Rectal smooth muscle tissue (tissue), 1 donor: Measurements from ENCODE around the gene RASD1.

ENCODE experiments used
- H3K27ac ChIP-seq: one replicate; pipeline ENCODE4 v1.7.0; 2013; ENCODE audit warnings: low read depth, low read length, inconsistent platforms
- H3K27me3 ChIP-seq: one replicate; pipeline ENCODE4 v1.7.0; 2013; ENCODE audit warnings: low read length; ENCODE audit not compliant: control insufficient read depth, insufficient read depth
- H3K36me3 ChIP-seq: one replicate; pipeline ENCODE4 v1.7.0; 2013; ENCODE audit warnings: low read length; ENCODE audit not compliant: control insufficient read depth, insufficient read depth
- H3K4me1 ChIP-seq: one replicate; pipeline ENCODE4 v1.7.0; 2013; ENCODE audit warnings: low read length; ENCODE audit not compliant: control insufficient read depth, insufficient read depth
- H3K4me3 ChIP-seq: one replicate; pipeline ENCODE4 v1.7.0; 2013; ENCODE audit warnings: low read length
- H3K9ac ChIP-seq: one replicate; pipeline ENCODE4 v1.7.0; 2013; ENCODE audit warnings: low read length

Gene RASD1, protein sequence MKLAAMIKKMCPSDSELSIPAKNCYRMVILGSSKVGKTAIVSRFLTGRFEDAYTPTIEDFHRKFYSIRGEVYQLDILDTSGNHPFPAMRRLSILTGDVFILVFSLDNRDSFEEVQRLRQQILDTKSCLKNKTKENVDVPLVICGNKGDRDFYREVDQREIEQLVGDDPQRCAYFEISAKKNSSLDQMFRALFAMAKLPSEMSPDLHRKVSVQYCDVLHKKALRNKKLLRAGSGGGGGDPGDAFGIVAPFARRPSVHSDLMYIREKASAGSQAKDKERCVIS

DNA sequence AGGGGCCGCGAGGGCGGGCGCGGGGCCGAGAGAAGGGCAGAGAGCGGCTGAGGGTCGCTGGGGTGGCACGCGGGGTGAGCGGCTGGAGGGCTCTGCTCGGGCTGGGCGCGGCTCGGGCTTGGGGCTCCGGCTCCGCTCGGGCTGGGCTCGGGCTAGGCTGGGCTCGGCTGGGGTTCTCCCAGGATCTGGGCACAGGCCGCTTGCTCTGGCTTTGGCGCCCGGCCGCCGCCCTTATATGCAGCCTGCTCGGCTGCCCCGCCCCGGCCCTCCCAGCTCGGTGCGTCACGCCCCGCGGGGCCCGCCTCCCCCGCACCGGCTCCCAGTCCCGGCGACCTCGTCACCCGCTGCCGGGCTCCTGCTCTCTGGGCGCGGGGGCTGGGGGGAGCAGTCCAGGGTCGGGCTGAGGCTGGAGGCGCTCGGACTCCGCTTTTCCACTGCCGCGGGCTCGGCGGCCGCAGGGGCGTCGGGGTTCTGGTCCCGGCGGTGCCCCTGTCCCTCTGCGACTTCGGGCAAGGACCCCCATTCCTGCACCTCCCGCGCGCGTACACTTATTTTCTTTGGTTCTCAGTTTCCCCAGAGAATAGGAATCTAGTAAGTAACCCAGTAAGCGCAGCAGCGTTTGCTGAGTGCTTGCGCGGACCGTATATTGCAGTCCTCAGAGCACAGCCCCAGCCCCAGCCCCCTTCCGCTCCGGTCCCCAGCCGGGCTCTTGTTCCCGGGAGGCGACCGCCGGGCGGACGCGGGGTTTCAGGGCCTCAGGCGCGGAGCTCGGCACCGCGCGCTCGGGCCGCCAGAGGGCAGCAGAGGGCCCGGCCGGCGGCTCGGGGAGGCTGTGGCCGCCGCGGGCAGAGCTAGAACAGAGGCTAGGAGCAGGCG is at the start of gene RASD1:
Gene RASD1, minus strand, starts transcription at position 207 of the 876 bp plus-strand sequence. CDS start 214 bp downstream, outside the sequence.
- peak within 1 kb of the TSS; percentile 75 for H3K4me3 ChIP-seq
- H3K27me3 ChIP-seq, result no peaks in the 10 kb centered on the region
- H3K9ac ChIP-seq, result no peak within 1 kb of the TSS
- H3K36me3 ChIP-seq, result peaks cover 5% of the 10 kb centered on the region
- H3K4me1 ChIP-seq, result no peaks in the 10 kb centered on the region
- peak within 1 kb of the TSS; percentile 64 for H3K27ac ChIP-seq

- no peak overlapping the region for H3K4me3 ChIP-seq
- no peak overlapping the region for H3K9ac ChIP-seq
- no peak overlapping the region for H3K27ac ChIP-seq
- H3K27me3 ChIP-seq, result no peaks in the 10 kb centered on the region
- H3K4me1 ChIP-seq, result no peaks in the 10 kb centered on the region
- H3K36me3 ChIP-seq, result no peaks in the 10 kb centered on the region
Observed at GRCh38 chr17:17545984-17546383, 49.8 kb upstream of the RASD1 start.

GRCh38 chr17:17545031-17545820 is 49.0 kb upstream of the RASD1 start:
- Histone ChIP-seq H3K27me3 (no peaks in the 10 kb centered on the region), H3K36me3 (no peaks in the 10 kb centered on the region), H3K9ac (no peak overlapping the region), H3K4me1 (no peaks in the 10 kb centered on the region), H3K4me3 (no peak overlapping the region), H3K27ac (no peak overlapping the region)

DNA sequence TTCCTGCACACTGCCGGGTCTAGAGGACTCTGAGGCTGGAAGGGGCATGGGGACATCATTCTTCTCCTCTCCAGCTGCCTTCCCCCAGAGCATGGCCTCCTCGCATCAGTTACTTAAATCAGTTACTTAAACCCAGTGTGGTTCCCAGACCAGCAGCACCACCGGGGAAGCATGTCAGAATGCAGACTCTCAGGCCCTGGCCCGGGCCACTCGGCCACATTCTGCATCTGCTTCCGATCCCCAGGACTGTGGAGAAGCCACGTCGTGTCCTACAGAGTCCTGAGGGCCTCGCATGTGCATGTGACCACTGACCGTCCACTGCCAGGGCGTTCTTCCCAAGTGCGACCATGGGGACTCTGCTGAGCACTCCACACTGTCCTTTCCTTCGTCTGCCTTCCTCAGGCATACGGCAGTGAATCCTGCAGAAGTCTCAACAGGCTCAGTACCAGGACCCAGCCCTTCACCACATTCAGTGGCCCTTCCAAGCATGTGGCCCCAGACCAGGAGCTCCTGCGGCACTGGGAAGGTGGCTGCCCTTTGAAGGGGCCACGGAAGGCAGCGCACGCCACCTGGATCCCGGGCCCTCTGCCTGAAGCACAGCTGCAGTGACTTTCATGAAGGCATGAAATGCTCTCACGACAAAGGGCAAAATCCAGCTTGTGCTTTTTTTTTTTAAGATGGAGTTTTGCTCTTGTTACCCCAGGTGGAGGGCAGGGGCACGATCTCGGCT is 46.9 kb upstream of the RASD1 start:
- no peak overlapping the region for H3K27ac ChIP-seq

DNA sequence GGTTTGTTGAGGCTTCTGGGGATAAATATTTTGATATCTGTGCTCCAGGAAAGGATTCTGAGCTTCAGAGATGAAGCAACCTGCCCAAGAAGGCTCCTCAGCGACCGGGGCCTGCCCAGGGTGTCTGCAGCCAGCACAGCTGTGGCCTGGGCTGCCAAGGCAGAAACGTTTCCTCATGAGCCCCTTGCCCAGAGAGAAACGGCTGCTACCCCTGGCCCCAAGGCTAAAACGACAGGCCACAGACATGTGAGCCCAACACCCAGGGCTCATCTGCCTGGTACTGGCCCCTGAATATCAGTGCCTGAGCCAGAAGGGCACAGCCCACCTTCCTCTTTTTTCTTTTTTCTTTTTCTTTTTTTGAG is 45.4 kb upstream of the RASD1 start:
- Histone ChIP-seq H3K4me3 (no peak overlapping the region), H3K9ac (no peak overlapping the region), H3K36me3 (no peaks in the 10 kb centered on the region), H3K27ac (no peak overlapping the region), H3K27me3 (no peaks in the 10 kb centered on the region), H3K4me1 (no peaks in the 10 kb centered on the region)

More for the DNA sequence above, 46.9 kb upstream of the RASD1 start:
- no peaks in the 10 kb centered on the region for H3K36me3 ChIP-seq
- no peak overlapping the region for H3K9ac ChIP-seq
- no peaks in the 10 kb centered on the region for H3K27me3 ChIP-seq
- no peaks in the 10 kb centered on the region for H3K4me1 ChIP-seq
- no peak overlapping the region for H3K4me3 ChIP-seq

DNA sequence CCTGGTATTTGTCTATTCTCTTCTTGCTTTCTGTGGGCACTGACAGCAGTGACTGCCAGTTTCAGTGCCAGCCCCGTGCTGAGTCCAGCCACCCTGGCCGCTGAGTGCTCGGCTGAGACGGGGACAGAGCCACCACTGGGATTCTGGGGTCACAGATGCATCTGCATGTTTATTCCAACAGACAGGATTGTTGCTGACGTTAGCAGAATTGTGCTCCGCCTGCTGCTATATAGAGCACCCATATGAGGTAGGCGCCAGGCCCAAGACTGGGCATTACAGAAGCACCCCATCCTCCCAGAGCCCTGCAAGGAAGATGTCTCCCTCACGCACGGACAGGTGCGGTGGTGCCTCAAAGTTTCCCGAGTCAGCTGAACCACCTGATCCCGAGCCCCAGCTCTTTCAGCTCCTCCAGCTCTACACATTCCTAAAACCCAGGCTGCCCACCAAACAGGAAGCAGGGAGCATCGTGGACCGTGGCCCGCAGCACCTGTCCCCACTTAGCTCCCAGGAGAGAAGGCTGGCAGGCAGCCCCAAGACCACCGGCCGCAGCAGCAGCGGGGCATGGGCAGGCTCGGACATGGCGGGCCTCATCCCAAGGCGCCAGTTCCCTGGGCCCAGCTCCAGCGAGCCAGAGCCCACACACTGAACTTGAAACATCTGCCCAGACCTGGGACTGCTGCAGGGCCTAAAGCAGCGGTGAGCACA is 44.9 kb upstream of the RASD1 start:
- Histone ChIP-seq H3K27me3 (no peaks in the 10 kb centered on the region), H3K4me1 (peaks cover 5% of the 10 kb centered on the region), H3K9ac (no peak overlapping the region), H3K4me3 (no peak overlapping the region), H3K36me3 (no peaks in the 10 kb centered on the region), H3K27ac (no peak overlapping the region)

DNA sequence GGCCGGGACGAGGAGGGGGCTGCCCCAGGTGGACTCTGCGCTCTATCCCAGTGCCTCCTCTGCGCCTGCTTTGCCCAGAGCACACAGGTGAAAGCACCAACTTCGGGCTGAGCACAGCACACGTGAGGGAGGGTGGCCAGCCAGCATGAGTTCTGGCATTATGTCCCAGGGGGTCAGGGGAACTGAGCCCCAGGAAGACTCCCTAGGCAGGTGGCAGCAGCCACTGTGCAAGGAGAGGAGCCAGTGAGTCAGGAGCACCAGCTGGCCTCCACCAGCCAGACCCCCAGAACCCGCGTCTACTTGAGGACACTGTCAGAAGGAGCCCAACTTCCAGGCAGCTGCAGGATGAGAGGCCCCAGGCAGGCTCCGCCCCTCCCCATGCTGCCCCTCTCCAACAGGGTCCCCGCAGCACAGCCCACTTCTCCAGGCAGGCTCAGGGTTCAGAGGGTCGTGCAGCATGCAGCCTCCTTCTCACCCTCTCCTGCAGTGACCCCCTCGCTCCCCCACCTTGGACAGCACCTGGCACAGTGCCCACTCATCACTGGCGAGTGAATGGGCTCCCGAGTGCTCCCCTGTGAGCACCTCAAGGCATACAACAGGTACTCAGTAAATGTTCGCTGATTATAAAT is 44.2 kb upstream of the RASD1 start:
- Histone ChIP-seq H3K4me1 (peaks cover 8% of the 10 kb centered on the region), H3K27me3 (no peaks in the 10 kb centered on the region), H3K27ac (no peak overlapping the region), H3K36me3 (no peaks in the 10 kb centered on the region), H3K9ac (no peak overlapping the region), H3K4me3 (no peak overlapping the region)

DNA sequence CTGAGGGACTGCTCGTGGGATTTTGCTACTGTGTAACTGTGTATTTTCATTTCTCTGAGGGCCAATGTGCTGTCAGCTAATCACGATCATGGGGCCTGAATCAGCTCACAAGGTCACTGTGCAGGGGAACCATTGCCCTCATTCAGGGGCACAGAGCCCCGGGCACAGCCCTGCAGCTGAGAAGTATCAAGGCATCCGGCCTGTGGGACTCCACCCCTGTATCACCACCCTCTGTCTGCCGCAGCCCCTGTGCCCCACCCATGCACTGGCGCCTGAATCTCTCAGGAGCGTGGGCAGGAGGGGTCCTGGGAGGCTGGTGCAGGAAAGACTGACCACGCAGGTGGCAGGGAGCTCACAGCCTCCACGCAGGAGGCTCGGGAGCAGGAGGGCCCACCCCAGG is 43.4 kb upstream of the RASD1 start:
- Histone ChIP-seq H3K36me3 (no peaks in the 10 kb centered on the region), H3K27ac (peak overlapping the region; percentile 34), H3K4me3 (no peak overlapping the region), H3K4me1 (peaks cover 8% of the 10 kb centered on the region), H3K9ac (no peak overlapping the region), H3K27me3 (no peaks in the 10 kb centered on the region)

GRCh38 chr17:17538417-17539391 is 42.5 kb upstream of the RASD1 start:
- no peaks in the 10 kb centered on the region for H3K36me3 ChIP-seq
- no peak overlapping the region for H3K9ac ChIP-seq
- H3K4me1 ChIP-seq, result peaks cover 8% of the 10 kb centered on the region
- no peaks in the 10 kb centered on the region for H3K27me3 ChIP-seq
- H3K27ac ChIP-seq, result peak overlapping the region; percentile 34
- H3K4me3 ChIP-seq, result no peak overlapping the region

DNA sequence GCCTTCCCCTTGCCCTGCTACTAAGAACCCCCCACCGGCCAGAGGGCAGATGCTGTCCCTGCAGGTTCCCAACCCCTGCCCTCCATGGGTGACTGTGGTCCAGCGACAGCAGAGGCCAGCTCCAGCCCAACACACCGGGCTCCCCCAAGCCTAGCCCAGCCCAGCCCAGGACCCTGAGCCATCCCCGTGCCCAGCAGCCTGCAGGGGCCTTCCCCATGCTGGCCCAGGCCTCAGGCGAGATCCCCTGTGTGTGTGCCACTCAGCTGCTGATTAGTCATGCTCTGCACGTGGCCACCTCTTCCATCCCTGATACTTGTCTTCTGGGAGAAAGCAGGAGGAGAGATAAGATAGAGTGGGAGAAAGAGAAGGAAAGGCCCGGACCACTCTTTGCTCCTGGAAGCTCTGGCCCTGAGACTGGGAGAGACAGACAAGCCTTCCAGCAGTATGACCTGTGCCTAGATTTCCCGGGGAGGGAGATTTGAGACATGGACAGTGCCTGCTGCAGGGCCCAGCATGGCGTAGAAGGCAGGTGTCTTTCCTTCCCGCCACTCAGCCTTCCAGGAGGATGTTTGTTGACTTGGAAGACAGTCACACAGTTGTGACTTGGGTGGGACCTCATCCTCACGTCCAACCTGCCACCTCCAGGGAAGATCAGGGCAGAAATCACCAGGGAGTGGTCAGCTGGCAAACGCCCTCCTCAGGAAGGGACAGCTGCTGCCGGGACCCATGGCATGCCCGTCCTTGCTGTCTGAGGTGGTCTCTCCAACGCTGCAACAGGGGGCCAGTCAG is 41.3 kb upstream of the RASD1 start:
- no peak overlapping the region for H3K9ac ChIP-seq
- no peak overlapping the region for H3K4me3 ChIP-seq
- H3K36me3 ChIP-seq, result no peaks in the 10 kb centered on the region
- H3K27me3 ChIP-seq, result no peaks in the 10 kb centered on the region
- H3K27ac ChIP-seq, result no peak overlapping the region
- peaks cover 8% of the 10 kb centered on the region for H3K4me1 ChIP-seq
